Caco-2 (cell line): ENCODE results near the gene UNC5B. TPM values are rescaled to one million over a fixed set of nuclear protein-coding genes. Genes with fewer than 3 reads are reported as not detected.

Experiments used
- BruUV-seq: library from RNA; stranded (reverse); fragments of 400-500 nt; replicated peaks from 2 replicates; lab custom pipeline; 2021; lab: Mats Ljungman, UMichigan
- CTCF ChIA-PET: fragments of 300-600 bp; sonication (Branson Sonifier 250); formaldehyde crosslinking; loops from one replicate; lab custom pipeline; 2022; ENCODE audit warnings: antibody characterized with exemption; lab: Charles Lee
- POLR2A ChIA-PET: fragments of 300-600 bp; sonication (Branson Sonifier 250); formaldehyde crosslinking; loops from one replicate; lab custom pipeline; 2022; ENCODE audit warnings: antibody characterized with exemption; lab: Charles Lee
- DNase-seq, 2 experiments: peaks; one replicate each; pipeline versions ENCODE4 v3.0.0 to v3.0.0-alpha.2; 2020 to 2022
- H3K27me3 ChIP-seq: replicated peaks from 2 replicates; pipeline ENCODE4 v1.6.0; 2011; ENCODE audit warnings: low read length; ENCODE audit not compliant: control insufficient read depth, insufficient read depth
- H3K36me3 ChIP-seq: 2 replicates; pipeline ENCODE4 v1.5.1; 2011; ENCODE audit warnings: low read length; ENCODE audit not compliant: control insufficient read depth, insufficient read depth
- H3K4me1 ChIP-seq: fragments of 250-450 bp; sonication (Bioruptor Pico); 2 replicates; pipeline ENCODE4 v1.5.1; 2020; ENCODE audit warnings: mild to moderate bottlenecking
- H3K4me3 ChIP-seq: 2 replicates; pipeline ENCODE4 v1.5.1; 2011; ENCODE audit warnings: low read depth, mild to moderate bottlenecking, control low read depth, low read length
- H3K9me3 ChIP-seq: fragments of 250-450 bp; sonication (Bioruptor Pico); 2 replicates; pipeline ENCODE4 v1.5.1; 2020; ENCODE audit warnings: mild to moderate bottlenecking, moderate library complexity
- H3K27ac Mint-ChIP-seq: one replicate; pipeline ENCODE4 v1.8.0; 2022; ENCODE audit warnings: mixed read lengths; ENCODE audit not compliant: unreplicated experiment
- H3K27me3 Mint-ChIP-seq: one replicate; pipeline ENCODE4 v1.8.0; 2022; ENCODE audit warnings: mixed read lengths; ENCODE audit not compliant: insufficient read depth, unreplicated experiment
- H3K36me3 Mint-ChIP-seq: one replicate; pipeline ENCODE4 v1.8.0; 2022; ENCODE audit warnings: mild to moderate bottlenecking, mixed read lengths; ENCODE audit not compliant: insufficient read depth, unreplicated experiment
- H3K4me1 Mint-ChIP-seq: one replicate; pipeline ENCODE4 v1.8.0; 2022; ENCODE audit warnings: low read depth, mixed read lengths; ENCODE audit not compliant: unreplicated experiment
- H3K4me3 Mint-ChIP-seq: one replicate; pipeline ENCODE4 v1.8.0; 2022; ENCODE audit warnings: mild to moderate bottlenecking, moderate library complexity, mixed read lengths; ENCODE audit not compliant: unreplicated experiment
- H3K9me3 Mint-ChIP-seq: one replicate; pipeline ENCODE4 v1.8.0; 2022; ENCODE audit warnings: mixed read lengths; ENCODE audit not compliant: unreplicated experiment
- CTCF ChIP-seq, 2 experiments: fragments of 200-600 bp in 1 of 2; IDR thresholded peaks; 1 replicate in 1 of 2; 2 replicates in 1 of 2; pipeline versions ENCODE4 v1.5.1 to v1.8.0; 2011 to 2022; ENCODE audit warnings: antibody characterized with exemption in 1 of 2, control low read depth in 1 of 2, inconsistent platforms in 1 of 2, low read depth in 1 of 2, low read length in 1 of 2, mild to moderate bottlenecking in 1 of 2, moderate library complexity in 1 of 2; ENCODE audit not compliant: insufficient read depth in 1 of 2, severe bottlenecking in 1 of 2, unreplicated experiment in 1 of 2
- intact Hi-C: fragments of 100-400 bp; cut with micrococcal nuclease; formaldehyde crosslinking; loops from one replicate; pipeline ENCODE4 v1.10.0; 2022; ENCODE audit not compliant: unreplicated experiment
- total RNA-seq: library from RNA; stranded (reverse); gene quantifications from 2 replicates; pipeline ENCODE4 v1.2.3, GENCODE V29; 2022

The UNC5B gene
- total RNA-seq, 1 experiment from 2014 or later, result 22.4 TPM

GRCh38 chr10:71222601-71223346, 10.4 kb downstream of the UNC5B start:
- H3K9me3 Mint-ChIP-seq, result no peaks in the 10 kb centered on the region
- intact Hi-C loops, result no loop called here
- ChIA-PET POLR2A (no interaction called here), CTCF (no interaction called here)
- no peaks in the 10 kb centered on the region for H3K27me3 Mint-ChIP-seq
- Histone ChIP-seq H3K27me3 (no peaks in the 10 kb centered on the region), H3K4me1 (no peaks in the 10 kb centered on the region), H3K4me3 (no peak overlapping the region), H3K36me3 (no peaks in the 10 kb centered on the region), H3K9me3 (no peaks in the 10 kb centered on the region)
- TF ChIP-seq CTCF (IDR thresholded peaks at IDR 0.05; ENCODE audit: insufficient read depth in 1 of 2, low read depth in 1 of 2, low read length in 1 of 2, severe bottlenecking in 1 of 2, unreplicated experiment in 1 of 2), result peak in 1 of 2 experiments; percentile 39
- H3K4me3 Mint-ChIP-seq, result no peak overlapping the region
- peak in 1 of 2 experiments; percentile 48 for DNase-seq
- no peaks in the 10 kb centered on the region for H3K36me3 Mint-ChIP-seq
- no peak overlapping the region for H3K27ac Mint-ChIP-seq
- BruUV-seq, result no TSS peak
- H3K4me1 Mint-ChIP-seq, result peaks cover 6% of the 10 kb centered on the region

DNA sequence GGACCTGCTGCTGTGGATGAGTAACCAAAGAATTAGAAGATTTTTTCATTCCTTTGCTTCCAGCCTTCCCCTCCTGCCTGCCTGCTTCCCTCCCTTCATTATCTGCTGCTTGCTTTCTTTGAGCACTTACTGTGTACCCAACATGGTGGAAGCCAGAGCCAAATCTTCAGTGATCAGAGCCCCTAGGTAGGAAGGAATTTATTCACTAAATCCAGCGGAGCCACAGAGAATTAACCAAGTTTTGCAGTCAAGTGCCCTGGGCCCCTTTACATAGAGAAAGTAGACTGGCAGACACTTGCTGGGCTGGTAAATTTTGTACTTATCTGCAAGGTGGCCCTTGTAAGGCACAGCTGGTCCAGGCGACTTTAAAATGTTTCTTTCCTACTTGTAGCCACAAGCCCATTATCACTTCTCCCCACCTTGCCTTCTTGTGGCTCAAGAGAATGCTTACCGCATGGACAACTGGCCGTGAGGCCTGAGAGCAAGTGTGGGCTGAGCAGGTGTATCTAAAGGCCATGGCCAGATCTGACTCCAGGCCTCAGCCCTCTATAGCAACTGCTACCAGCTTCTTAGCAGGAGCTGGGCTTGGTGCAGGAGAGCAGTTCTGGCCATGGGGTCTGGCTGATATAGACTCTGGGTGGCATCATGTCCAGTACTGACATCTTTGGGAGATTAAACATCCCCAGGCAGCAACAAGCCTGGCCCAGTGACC, 11.1 kb downstream of the UNC5B start:
- Mint-ChIP-seq H3K27me3 (no peaks in the 10 kb centered on the region), H3K36me3 (no peaks in the 10 kb centered on the region), H3K9me3 (no peaks in the 10 kb centered on the region), H3K27ac (no peak overlapping the region), H3K4me3 (no peak overlapping the region), H3K4me1 (peaks cover 5% of the 10 kb centered on the region)
- intact Hi-C loops, result no loop called here
- Histone ChIP-seq H3K27me3 (no peaks in the 10 kb centered on the region), H3K4me3 (no peak overlapping the region), H3K4me1 (peaks cover 6% of the 10 kb centered on the region; the same call in 1 of the 2 replicates), H3K9me3 (no peaks in the 10 kb centered on the region), H3K36me3 (no peaks in the 10 kb centered on the region)
- no peak for TF ChIP-seq CTCF (IDR thresholded peaks at IDR 0.05; ENCODE audit: insufficient read depth in 1 of 2, low read depth in 1 of 2, low read length in 1 of 2, severe bottlenecking in 1 of 2, unreplicated experiment in 1 of 2)
- DNase-seq, result peak in 1 of 2 experiments; percentile 33
- no TSS peak for BruUV-seq
- POLR2A ChIA-PET, result no interaction called here
- CTCF ChIA-PET, result no interaction called here

DNA sequence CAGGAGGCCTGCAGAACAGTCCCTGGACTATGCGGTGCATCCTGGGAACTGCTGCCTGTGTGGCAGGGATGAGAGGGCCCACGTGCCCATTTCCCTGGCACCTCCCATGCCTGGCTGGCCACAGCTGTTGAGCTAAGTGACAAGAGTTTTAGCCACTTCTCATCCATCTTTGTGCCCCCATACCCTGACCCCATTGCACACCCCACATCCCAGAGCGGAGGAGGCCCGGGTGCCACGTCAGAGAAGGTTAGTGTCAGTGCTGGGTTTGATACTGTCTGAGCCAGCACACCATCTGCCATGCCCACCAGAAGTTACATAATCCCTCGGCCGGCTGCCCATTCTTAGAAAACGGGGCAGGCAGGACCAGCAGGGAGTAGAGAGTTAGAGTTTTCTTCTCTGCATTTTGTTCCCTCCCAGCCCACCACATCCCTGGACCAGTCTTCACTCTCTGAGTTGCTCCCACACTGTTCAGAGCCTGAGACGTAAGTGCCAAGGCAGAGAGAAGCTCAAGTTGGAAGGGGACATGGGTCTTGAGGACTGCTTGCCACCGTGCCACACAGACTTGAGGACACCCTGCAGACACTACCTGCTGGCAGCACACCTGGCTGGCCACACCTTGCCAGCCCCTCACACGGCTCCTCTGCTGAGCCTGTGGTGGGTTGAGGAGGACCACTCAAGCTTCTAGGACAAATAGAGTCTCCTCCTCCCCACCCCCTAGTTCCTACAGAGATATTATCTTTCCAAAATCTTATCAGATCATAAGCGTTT, 13.1 kb downstream of the UNC5B start:
- no peak for TF ChIP-seq CTCF (IDR thresholded peaks at IDR 0.05; ENCODE audit: insufficient read depth in 1 of 2, low read depth in 1 of 2, low read length in 1 of 2, severe bottlenecking in 1 of 2, unreplicated experiment in 1 of 2)
- peak in 1 of 2 experiments; percentile 29 for DNase-seq
- H3K4me1 ChIP-seq, result peaks cover 25% of the 10 kb centered on the region
- Mint-ChIP-seq H3K4me3 (no peak overlapping the region), H3K4me1 (peaks cover 22% of the 10 kb centered on the region), H3K9me3 (no peaks in the 10 kb centered on the region), H3K27me3 (no peaks in the 10 kb centered on the region), H3K36me3 (no peaks in the 10 kb centered on the region), H3K27ac (no peak overlapping the region)
- H3K36me3 ChIP-seq, result no peaks in the 10 kb centered on the region
- ChIA-PET CTCF (no interaction called here), POLR2A (interaction anchor here (0.6 kb wide), 1 partner anchor 151 kb away, joined by 3 read pairs; no protein-coding TSS in a partner anchor)
- no peaks in the 10 kb centered on the region for H3K9me3 ChIP-seq
- no TSS peak for BruUV-seq
- H3K4me3 ChIP-seq, result no peak overlapping the region
- no peaks in the 10 kb centered on the region for H3K27me3 ChIP-seq
- intact Hi-C loops, result no loop called here
